ENCODE results near the gene KCNG2. TPM values are rescaled to one million over a fixed set of nuclear protein-coding genes. Genes with fewer than 3 reads are reported as not detected.

The KCNG2 gene
- total and polyA plus RNA-seq, 7 experiments from 2014 or later = not detected

DNA sequence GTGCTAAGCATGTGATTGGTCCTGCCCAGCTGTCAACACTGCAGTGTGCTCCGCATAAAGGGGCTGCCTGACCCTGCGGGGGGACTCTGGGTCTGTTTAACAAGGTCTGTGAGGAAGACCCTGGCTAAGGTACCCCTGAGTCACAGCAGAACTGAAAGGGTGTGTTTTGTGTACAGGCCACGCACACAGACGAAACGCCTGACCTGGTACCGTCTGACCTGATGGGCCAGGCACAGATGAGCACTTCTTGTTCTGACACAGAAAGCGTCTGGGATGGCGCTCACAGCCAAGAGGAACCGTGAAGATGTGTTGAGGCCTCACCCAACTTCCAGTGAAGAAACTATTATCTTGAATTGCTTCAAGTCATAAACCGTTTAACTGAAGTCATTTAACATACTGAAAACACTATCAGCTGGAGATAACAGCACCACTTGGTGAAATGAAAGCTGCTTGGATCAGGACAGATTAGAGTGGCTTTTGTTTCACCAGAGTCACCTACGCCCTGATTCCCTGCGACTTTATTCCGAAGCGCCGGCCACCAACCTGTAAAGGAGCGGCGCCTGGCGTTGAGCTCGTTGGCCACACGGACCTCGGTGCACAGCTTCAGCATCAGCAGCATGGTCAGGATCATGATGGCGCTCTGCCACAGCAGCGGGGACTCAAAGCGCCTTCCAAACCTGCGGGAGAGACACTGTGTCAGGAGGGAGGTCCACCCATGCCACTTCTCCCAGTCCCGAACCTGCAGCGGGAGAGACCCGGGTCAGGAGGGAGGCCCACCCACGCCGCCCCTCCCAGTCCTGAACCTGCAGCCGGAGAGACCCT is 145.3 kb downstream of the KCNG2 start:
- Mint-ChIP-seq H3K4me1 (peaks cover 20 to 56% (median 43%) of the 10 kb centered on the region in 7 donors), H3K36me3 (peaks cover 11 to 50% (median 31%) of the 10 kb centered on the region in 5 donors), H3K4me3 (no peak overlapping the region), H3K27me3 (no peaks in the 10 kb centered on the region), H3K9me3 (peaks cover 0 to 18% (median 1%) of the 10 kb centered on the region in 11 donors), H3K27ac (peak overlapping the region in 2 of 9 donors; percentile 29 to 31)
- ChIA-PET CTCF (no interaction called here), POLR2A (no interaction called here)
- Histone ChIP-seq H3K36me3 (ENCODE audit: control insufficient read depth in 2 of 3, insufficient read depth in 3 of 3, low read length in 3 of 3) (peaks cover 0 to 47% (median 7%) of the 10 kb centered on the region in 3 experiments), H3K4me3 (ENCODE audit: low read length) (no peak overlapping the region), H3K9me3 (ENCODE audit: control insufficient read depth in 2 of 3, low read length in 3 of 3) (no peaks in the 10 kb centered on the region), H3K27ac (ENCODE audit: low read depth, low read length) (no peak overlapping the region), H3K27me3 (ENCODE audit: control insufficient read depth in 2 of 2, insufficient read depth in 2 of 2, low read length in 2 of 2) (no peaks in the 10 kb centered on the region), H3K4me1 (ENCODE audit: control insufficient read depth in 2 of 2, insufficient read depth in 2 of 2, low read length in 2 of 2) (peaks cover 0 to 11% of the 10 kb centered on the region in 2 donors)
- intact Hi-C loops (cut with micrococcal nuclease) = no loop called here
- ATAC-seq = no peak
- peak in 1 of 9 donors; percentile 18 for DNase-seq

DNA sequence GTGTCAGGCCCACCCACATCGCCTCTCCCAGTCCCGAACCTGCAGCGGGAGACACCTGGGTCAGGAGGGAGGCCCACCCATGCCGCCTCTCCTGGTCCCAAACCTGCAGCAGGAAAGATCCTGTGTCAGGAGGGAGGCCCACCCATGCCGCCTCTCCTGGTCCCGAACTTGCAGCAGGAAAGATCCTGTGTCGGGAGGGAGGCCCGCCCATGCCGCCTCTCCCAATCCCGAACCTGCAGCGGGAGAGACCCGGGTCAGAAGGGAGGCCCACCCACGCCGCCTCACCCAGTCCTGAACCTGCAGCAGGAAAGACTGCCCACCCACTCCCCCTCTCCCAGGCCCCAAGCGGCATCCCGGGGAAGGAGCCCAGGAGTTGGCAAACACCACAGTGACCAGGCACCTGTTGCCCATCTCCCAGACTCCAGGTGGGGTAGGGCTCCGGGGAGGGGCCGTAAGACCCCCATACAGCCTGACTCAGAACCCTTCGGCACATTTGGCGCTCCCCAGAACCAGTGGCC is 145.9 kb downstream of the KCNG2 start:
- Mint-ChIP-seq H3K27ac (peak overlapping the region in 2 of 9 donors; percentile 70 to 72), H3K36me3 (peaks cover 11 to 45% (median 26%) of the 10 kb centered on the region in 5 donors), H3K9me3 (peaks cover 0 to 13% (median 0%) of the 10 kb centered on the region in 11 donors), H3K4me3 (peak overlapping the region in 1 of 10 donors; percentile 68), H3K27me3 (no peaks in the 10 kb centered on the region), H3K4me1 (peaks cover 21 to 60% (median 49%) of the 10 kb centered on the region in 7 donors)
- Histone ChIP-seq H3K4me3 (ENCODE audit: low read length) (no peak overlapping the region), H3K4me1 (ENCODE audit: control insufficient read depth in 2 of 2, insufficient read depth in 2 of 2, low read length in 2 of 2) (peaks cover 5 to 11% of the 10 kb centered on the region in 2 donors), H3K27ac (ENCODE audit: low read depth, low read length) (no peak overlapping the region), H3K36me3 (ENCODE audit: control insufficient read depth in 2 of 3, insufficient read depth in 3 of 3, low read length in 3 of 3) (peaks cover 0 to 42% (median 7%) of the 10 kb centered on the region in 3 experiments), H3K9me3 (ENCODE audit: control insufficient read depth in 2 of 3, low read length in 3 of 3) (no peaks in the 10 kb centered on the region), H3K27me3 (ENCODE audit: control insufficient read depth in 2 of 2, insufficient read depth in 2 of 2, low read length in 2 of 2) (no peaks in the 10 kb centered on the region)
- intact Hi-C loops (cut with micrococcal nuclease) = no loop called here
- DNase-seq = peak in 1 of 9 donors; percentile 17
- ChIA-PET POLR2A (no interaction called here), CTCF (no interaction called here)
- peak; percentile 1 for ATAC-seq

GRCh38 chr18:79944126-79944731 is 146.5 kb downstream of the KCNG2 start:
- H3K4me3 Mint-ChIP-seq = peak overlapping the region in 5 of 10 donors; percentile 13 to 68 (median 23)
- H3K27ac ChIP-seq (ENCODE audit: low read depth, low read length) = no peak overlapping the region
- H3K36me3 ChIP-seq (ENCODE audit: control insufficient read depth in 2 of 3, insufficient read depth in 3 of 3, low read length in 3 of 3) = peaks cover 0 to 42% (median 7%) of the 10 kb centered on the region in 3 experiments
- H3K9me3 Mint-ChIP-seq = peaks cover 0 to 8% (median 0%) of the 10 kb centered on the region in 11 donors
- CTCF ChIA-PET = no interaction called here
- H3K4me3 ChIP-seq (ENCODE audit: low read length) = no peak overlapping the region
- H3K27me3 Mint-ChIP-seq = no peaks in the 10 kb centered on the region
- POLR2A ChIA-PET = no interaction called here
- no peaks in the 10 kb centered on the region for H3K9me3 ChIP-seq (ENCODE audit: control insufficient read depth in 2 of 3, low read length in 3 of 3)
- ATAC-seq = peak; percentile 47
- H3K27ac Mint-ChIP-seq = peak overlapping the region in 8 of 9 donors; percentile 56 to 72 (median 66)
- H3K4me1 ChIP-seq (ENCODE audit: control insufficient read depth in 2 of 2, insufficient read depth in 2 of 2, low read length in 2 of 2) = peaks cover 10 to 11% of the 10 kb centered on the region in 2 donors
- no peaks in the 10 kb centered on the region for H3K27me3 ChIP-seq (ENCODE audit: control insufficient read depth in 2 of 2, insufficient read depth in 2 of 2, low read length in 2 of 2)
- peaks cover 8 to 42% (median 21%) of the 10 kb centered on the region in 5 donors for H3K36me3 Mint-ChIP-seq
- DNase-seq = peak in 1 of 9 donors; percentile 32
- intact Hi-C loops (cut with micrococcal nuclease) = no loop called here
- peaks cover 24 to 61% (median 53%) of the 10 kb centered on the region in 7 donors for H3K4me1 Mint-ChIP-seq

- Mint-ChIP-seq H3K4me3 (peak overlapping the region in 5 of 10 donors; percentile 13 to 68 (median 23)), H3K27me3 (no peaks in the 10 kb centered on the region), H3K36me3 (peaks cover 3 to 37% (median 16%) of the 10 kb centered on the region in 5 donors), H3K27ac (peak overlapping the region in 8 of 9 donors; percentile 56 to 72 (median 66)), H3K4me1 (peaks cover 27 to 64% (median 56%) of the 10 kb centered on the region in 7 donors), H3K9me3 (peaks cover 0 to 3% (median 0%) of the 10 kb centered on the region in 11 donors)
- peaks cover 14 to 15% of the 10 kb centered on the region in 2 donors for H3K4me1 ChIP-seq (ENCODE audit: control insufficient read depth in 2 of 2, insufficient read depth in 2 of 2, low read length in 2 of 2)
- no peaks in the 10 kb centered on the region for H3K27me3 ChIP-seq (ENCODE audit: control insufficient read depth in 2 of 2, insufficient read depth in 2 of 2, low read length in 2 of 2)
- peak overlapping the region; percentile 23 for H3K27ac ChIP-seq (ENCODE audit: low read depth, low read length)
- intact Hi-C loops (cut with micrococcal nuclease) = no loop called here
- POLR2A ChIA-PET = no interaction called here
- H3K36me3 ChIP-seq (ENCODE audit: control insufficient read depth in 2 of 3, insufficient read depth in 3 of 3, low read length in 3 of 3) = peaks cover 0 to 42% (median 7%) of the 10 kb centered on the region in 3 experiments
- H3K4me3 ChIP-seq (ENCODE audit: low read length) = no peak overlapping the region
- ATAC-seq (peak; percentile 50), DNase-seq (no peak)
- CTCF ChIA-PET = no interaction called here
- no peaks in the 10 kb centered on the region for H3K9me3 ChIP-seq (ENCODE audit: control insufficient read depth in 2 of 3, low read length in 3 of 3)
Measured at GRCh38 chr18:79944746-79945117, 147.0 kb downstream of the KCNG2 start.

- Histone ChIP-seq H3K27ac (ENCODE audit: low read depth, low read length) (peak overlapping the region; percentile 23), H3K36me3 (ENCODE audit: control insufficient read depth in 2 of 3, insufficient read depth in 3 of 3, low read length in 3 of 3) (peaks cover 0 to 41% (median 7%) of the 10 kb centered on the region in 3 experiments), H3K4me3 (ENCODE audit: low read length) (no peak overlapping the region), H3K9me3 (ENCODE audit: control insufficient read depth in 2 of 3, low read length in 3 of 3) (no peaks in the 10 kb centered on the region), H3K4me1 (ENCODE audit: control insufficient read depth in 2 of 2, insufficient read depth in 2 of 2, low read length in 2 of 2) (peaks cover 19 to 22% of the 10 kb centered on the region in 2 donors), H3K27me3 (ENCODE audit: control insufficient read depth in 2 of 2, insufficient read depth in 2 of 2, low read length in 2 of 2) (no peaks in the 10 kb centered on the region)
- Mint-ChIP-seq H3K9me3 (no peaks in the 10 kb centered on the region), H3K36me3 (peaks cover 0 to 31% (median 11%) of the 10 kb centered on the region in 5 donors), H3K4me1 (peaks cover 34 to 66% (median 57%) of the 10 kb centered on the region in 7 donors), H3K27ac (peak overlapping the region in 5 of 9 donors; percentile 2 to 72 (median 61)), H3K4me3 (peak overlapping the region in 3 of 10 donors; percentile 12 to 38 (median 25)), H3K27me3 (no peaks in the 10 kb centered on the region)
- no peak for ATAC-seq
- CTCF ChIA-PET = no interaction called here
- POLR2A ChIA-PET = no interaction called here
- DNase-seq = no peak
- intact Hi-C loops (cut with micrococcal nuclease) = no loop called here
Measured at GRCh38 chr18:79945118-79946042, 147.6 kb downstream of the KCNG2 start.
